ENCODE data around the gene AQP7. TPM values are rescaled to one million over a fixed set of nuclear protein-coding genes. Genes with fewer than 3 reads are reported as not detected.
"Not testable (repeated sequence)": the region's sequence is repeated elsewhere in the genome, so short reads cannot be mapped to it uniquely, and the experiment has no call there.

The AQP7 gene
- total RNA-seq, 2 donors from 2014 or later, result 4.2 to 29.7 TPM

GRCh38 chr9:33374190-33374589 is 28.2 kb downstream of the AQP7 start:
- no peak overlapping the region for H3K4me3 ChIP-seq
- H3K9me3 ChIP-seq, result no peaks in the 10 kb centered on the region
- H3K4me1 ChIP-seq, result peaks cover 6% of the 10 kb centered on the region
- H3K27me3 ChIP-seq, result no peaks in the 10 kb centered on the region
- DNase-seq, result peak in 1 of 4 donors; percentile 7
- peaks cover 0 to 14% of the 10 kb centered on the region in 2 donors for H3K36me3 ChIP-seq (replicated peaks in 1 of 2; ENCODE audit: insufficient read depth in 1 of 2, low read depth in 2 of 2)
- TF ChIP-seq CTCF (IDR thresholded peaks at IDR 0.05), result no peak
- no peak for TF ChIP-seq POLR2A (IDR thresholded peaks at IDR 0.05)
- intact Hi-C loops (cut with DNase I), result loop anchor here (10.0 kb wide), 1 partner anchor 91 kb away; no protein-coding TSS in a partner anchor
- ATAC-seq, result no peak
- 75 to 76% methylated on average over 8 to 9 of the region's 9 CpGs for WGBS, 2 donors
- H3K27ac ChIP-seq, result no peak overlapping the region

- TF ChIP-seq POLR2A (IDR thresholded peaks at IDR 0.05) (no peak), CTCF (IDR thresholded peaks at IDR 0.05) (no peak)
- peaks cover 0 to 14% of the 10 kb centered on the region in 2 donors for H3K36me3 ChIP-seq (replicated peaks in 1 of 2; ENCODE audit: insufficient read depth in 1 of 2, low read depth in 2 of 2)
- 86 to 100% methylated on average over 2 to 4 of the region's 4 CpGs for WGBS, 2 donors
- H3K27me3 ChIP-seq, result no peaks in the 10 kb centered on the region
- intact Hi-C loops (cut with DNase I), result loop anchor here (10.0 kb wide), 1 partner anchor 92 kb away; no protein-coding TSS in a partner anchor
- H3K4me3 ChIP-seq, result no peak overlapping the region
- no peaks in the 10 kb centered on the region for H3K9me3 ChIP-seq
- H3K4me1 ChIP-seq, result peaks cover 6% of the 10 kb centered on the region
- peak in 1 of 4 donors; percentile 0 for DNase-seq
- no peak overlapping the region for H3K27ac ChIP-seq
- no peak for ATAC-seq
These were observed 29.5 kb downstream of the AQP7 start for GRCh38 chr9:33372900-33373299.

- no peak for DNase-seq
- ATAC-seq, result no peak
- intact Hi-C loops (cut with DNase I), result no loop called here
- no peak overlapping the region for H3K27ac ChIP-seq
- H3K9me3 ChIP-seq, result no peaks in the 10 kb centered on the region
- no peak for TF ChIP-seq POLR2A (IDR thresholded peaks at IDR 0.05)
- no peak for TF ChIP-seq CTCF (IDR thresholded peaks at IDR 0.05)
- H3K27me3 ChIP-seq, result no peaks in the 10 kb centered on the region
- H3K4me1 ChIP-seq, result no peaks in the 10 kb centered on the region
- no peak overlapping the region for H3K4me3 ChIP-seq
- WGBS, 2 donors, result 91 to 92% methylated on average over 2 of the region's 2 CpGs
- peaks cover 5 to 36% of the 10 kb centered on the region in 2 donors for H3K36me3 ChIP-seq (replicated peaks in 1 of 2; ENCODE audit: insufficient read depth in 1 of 2, low read depth in 2 of 2)
These were observed 35.3 kb downstream of the AQP7 start for GRCh38 chr9:33366979-33367480.

- H3K36me3 ChIP-seq (replicated peaks in 1 of 2; ENCODE audit: insufficient read depth in 1 of 2, low read depth in 2 of 2), result peaks cover 5 to 24% of the 10 kb centered on the region in 2 donors
- ATAC-seq; intact Hi-C loops (cut with DNase I); H3K27ac ChIP-seq; H3K27me3 ChIP-seq; DNase-seq; H3K9me3 ChIP-seq; H3K4me3 ChIP-seq; H3K4me1 ChIP-seq: not testable (repeated sequence)
- 92 to 100% methylated on average over 4 of the region's 4 CpGs for WGBS, 2 donors
These were observed 37.6 kb downstream of the AQP7 start for GRCh38 chr9:33364814-33365213.

- DNase-seq (no peak), ATAC-seq (no peak)
- Histone ChIP-seq H3K36me3 (replicated peaks in 1 of 2; ENCODE audit: insufficient read depth in 1 of 2, low read depth in 2 of 2) (peaks cover 5 to 22% of the 10 kb centered on the region in 2 donors), H3K4me3 (no peak overlapping the region), H3K27ac (no peak overlapping the region), H3K9me3 (no peaks in the 10 kb centered on the region), H3K4me1 (no peaks in the 10 kb centered on the region), H3K27me3 (no peaks in the 10 kb centered on the region)
- WGBS, 2 donors, result 88 to 98% methylated on average over 2 of the region's 2 CpGs
- intact Hi-C loops (cut with DNase I), result no loop called here
- no peak for TF ChIP-seq POLR2A (IDR thresholded peaks at IDR 0.05)
- no peak for TF ChIP-seq CTCF (IDR thresholded peaks at IDR 0.05)
These were observed 38.2 kb downstream of the AQP7 start for GRCh38 chr9:33364127-33364526.

- 94 to 96% methylated on average over 3 of the region's 3 CpGs for WGBS, 2 donors
- H3K36me3 ChIP-seq (replicated peaks in 1 of 2; ENCODE audit: insufficient read depth in 1 of 2, low read depth in 2 of 2); H3K27me3 ChIP-seq; H3K27ac ChIP-seq; ATAC-seq; H3K4me3 ChIP-seq; intact Hi-C loops (cut with DNase I); DNase-seq; H3K9me3 ChIP-seq: not testable (repeated sequence)
- peaks cover 16% of the 10 kb centered on the region for H3K4me1 ChIP-seq
These were observed 43.7 kb downstream of the AQP7 start for GRCh38 chr9:33358641-33359040.
